Endothelial cell (in vitro differentiated cells): Measurements from ENCODE around the gene TEPSIN. TPM values are rescaled to one million over a fixed set of nuclear protein-coding genes. Genes with fewer than 3 reads are reported as not detected.

Experiments
- DNase-seq: peaks from one replicate; pipeline ENCODE4 v3.0.0; 2021; ENCODE audit warnings: low spot score
- H3K27ac Mint-ChIP-seq: one replicate; pipeline ENCODE4 v1.8.0; 2021; ENCODE audit warnings: mixed read lengths, inconsistent platforms; ENCODE audit not compliant: unreplicated experiment
- H3K27me3 Mint-ChIP-seq: one replicate; pipeline ENCODE4 v1.8.0; 2021; ENCODE audit warnings: mild to moderate bottlenecking, moderate library complexity, mixed read lengths, inconsistent platforms; ENCODE audit not compliant: unreplicated experiment
- H3K36me3 Mint-ChIP-seq: one replicate; pipeline ENCODE4 v1.8.0; 2021; ENCODE audit warnings: mild to moderate bottlenecking, low read depth, mixed read lengths, inconsistent platforms; ENCODE audit not compliant: unreplicated experiment
- H3K4me1 Mint-ChIP-seq: one replicate; pipeline ENCODE4 v1.8.0; 2021; ENCODE audit warnings: mild to moderate bottlenecking, mixed read lengths, inconsistent platforms; ENCODE audit not compliant: unreplicated experiment
- H3K4me3 Mint-ChIP-seq: one replicate; pipeline ENCODE4 v1.8.0; 2021; ENCODE audit warnings: mild to moderate bottlenecking, mixed read lengths, inconsistent platforms; ENCODE audit not compliant: unreplicated experiment
- H3K9me3 Mint-ChIP-seq: one replicate; pipeline ENCODE4 v1.8.0; 2021; ENCODE audit warnings: mixed read lengths, inconsistent platforms; ENCODE audit not compliant: unreplicated experiment
- CTCF ChIP-seq: fragments of 200-600 bp; sonication (generic); IDR thresholded peaks from one replicate; pipeline ENCODE4 v1.5.0; 2021; ENCODE audit warnings: antibody characterized with exemption; ENCODE audit not compliant: unreplicated experiment
- total RNA-seq: library from RNA; stranded (reverse); fragmentation: NEBNext Ultra II Directional; extraction: Animal tissue kit (Norgen Biotek cat#: 25700); gene quantifications from one replicate; pipeline ENCODE4 v1.2.1, GENCODE V29; 2021; ENCODE audit not compliant: unreplicated experiment

Gene TEPSIN
- total RNA-seq, 1 donor from 2014 or later: 43.8 TPM

GRCh38 chr17:81276781-81277180 lies 37.9 kb upstream of the TEPSIN start:
- Mint-ChIP-seq H3K36me3 (peaks cover 28% of the 10 kb centered on the region), H3K4me3 (no peak overlapping the region), H3K27ac (no peak overlapping the region), H3K9me3 (no peaks in the 10 kb centered on the region), H3K27me3 (peaks cover 4% of the 10 kb centered on the region), H3K4me1 (no peaks in the 10 kb centered on the region)
- TF ChIP-seq CTCF: no peak
- no peak for DNase-seq

GRCh38 chr17:81274471-81274855 lies 35.6 kb upstream of the TEPSIN start:
- DNase-seq: no peak
- Mint-ChIP-seq H3K27ac (no peak overlapping the region), H3K9me3 (no peaks in the 10 kb centered on the region), H3K4me3 (no peak overlapping the region), H3K36me3 (peaks cover 21% of the 10 kb centered on the region), H3K4me1 (no peaks in the 10 kb centered on the region), H3K27me3 (peaks cover 4% of the 10 kb centered on the region)
- no peak for TF ChIP-seq CTCF

- no peak for DNase-seq
- Mint-ChIP-seq H3K27ac (no peak overlapping the region), H3K4me3 (peak overlapping the region; percentile 28), H3K4me1 (no peaks in the 10 kb centered on the region), H3K9me3 (no peaks in the 10 kb centered on the region), H3K36me3 (peaks cover 21% of the 10 kb centered on the region), H3K27me3 (peaks cover 4% of the 10 kb centered on the region)
- no peak for TF ChIP-seq CTCF
Measured at GRCh38 chr17:81273698-81274470, 35.0 kb upstream of the TEPSIN start.

GRCh38 chr17:81272616-81273015 lies 33.8 kb upstream of the TEPSIN start:
- H3K27me3 Mint-ChIP-seq: peaks cover 4% of the 10 kb centered on the region
- no peak for TF ChIP-seq CTCF
- H3K36me3 Mint-ChIP-seq: peaks cover 26% of the 10 kb centered on the region
- peaks cover 4% of the 10 kb centered on the region for H3K4me1 Mint-ChIP-seq
- no peaks in the 10 kb centered on the region for H3K9me3 Mint-ChIP-seq
- DNase-seq: no peak
- H3K4me3 Mint-ChIP-seq: peak overlapping the region; percentile 20
- H3K27ac Mint-ChIP-seq: no peak overlapping the region

- H3K27ac Mint-ChIP-seq: no peak overlapping the region
- no peaks in the 10 kb centered on the region for H3K9me3 Mint-ChIP-seq
- H3K4me1 Mint-ChIP-seq: peaks cover 8% of the 10 kb centered on the region
- no peak for DNase-seq
- peaks cover 21% of the 10 kb centered on the region for H3K36me3 Mint-ChIP-seq
- TF ChIP-seq CTCF: no peak
- H3K27me3 Mint-ChIP-seq: peaks cover 4% of the 10 kb centered on the region
- no peak overlapping the region for H3K4me3 Mint-ChIP-seq
Measured at GRCh38 chr17:81271226-81271625, 32.4 kb upstream of the TEPSIN start.
